Esophagus muscularis mucosa (tissue), 4 donors: ENCODE results near the gene SV2B. TPM values are rescaled to one million over a fixed set of nuclear protein-coding genes. Genes with fewer than 3 reads are reported as not detected.
A peak's percentile ranks its signal among the peaks of the same experiment; 100 is the strongest.

Experiments
- DNase-seq: peaks from one replicate; pipeline ENCODE4 v3.0.0-alpha.2; 2017; ENCODE audit errors: extremely low spot score
- H3K27ac ChIP-seq, 4 donors: fragments of 200-600 bp; sonication (generic); replicated peaks in 1 of 4; 1 replicate in 3 of 4; 2 replicates in 1 of 4; pipeline ENCODE4 v1.5.1; 2016 to 2019; ENCODE audit warnings: mild to moderate bottlenecking in 1 of 4
- H3K27me3 ChIP-seq, 4 donors: fragments of 200-600 bp; sonication (generic); one replicate each; pipeline versions ENCODE4 v1.5.1 to v1.6.0; 2016 to 2019
- H3K36me3 ChIP-seq, 4 donors: fragments of 200-600 bp; sonication (generic); one replicate each; pipeline ENCODE4 v1.5.1; 2016 to 2019
- H3K4me1 ChIP-seq, 4 donors: fragments of 200-600 bp; sonication (generic); one replicate each; pipeline ENCODE4 v1.5.1; 2016 to 2019
- H3K4me3 ChIP-seq, 4 donors: fragments of 200-600 bp; sonication (generic); 1 replicate in 2 of 4; 2 replicates in 2 of 4; pipeline ENCODE4 v1.5.1; 2016 to 2019; ENCODE audit warnings: mild to moderate bottlenecking in 4 of 4, moderate library complexity in 1 of 4
- H3K9me3 ChIP-seq, 4 donors: fragments of 200-600 bp; sonication (generic); 1 replicate in 3 of 4; 2 replicates in 1 of 4; pipeline ENCODE4 v1.5.1; 2016 to 2019
- EP300 ChIP-seq: sonication (generic); formaldehyde crosslinking; IDR thresholded peaks from one replicate; pipeline ENCODE4 v1.6.1; 2017; ENCODE audit warnings: antibody characterized with exemption
- POLR2A ChIP-seq: fragments of 450-650 bp; IDR thresholded peaks from one replicate; pipeline ENCODE4 v1.6.1; 2017; ENCODE audit warnings: antibody characterized with exemption, moderate library complexity, mild to moderate bottlenecking, low read depth
- POLR2AphosphoS5 ChIP-seq, 2 donors: sonication (generic); formaldehyde crosslinking; IDR thresholded peaks; one replicate each; pipeline ENCODE4 v1.6.1; 2017; ENCODE audit warnings: antibody characterized with exemption in 2 of 2
- WGBS: methylation state at CpG from one replicate; pipeline ENCODE4 v1.1.5; 2018; 5-methylcytosine and 5-hydroxymethylcytosine counted together
- intact Hi-C: fragments of 100-400 bp; cut with DNase I; formaldehyde crosslinking; loops from one replicate; pipeline ENCODE4 v1.15.1; 2023
- total RNA-seq, 4 donors: library from RNA; depleted of rRNA; stranded (reverse); fragments of >200 nt; gene quantifications; one replicate each; pipeline versions ENCODE4 v1.1.0 to v1.2.1, GENCODE V29; 2016
- TF ChIP-seq, protein P1 (sequence below), 3 experiments: fragments of 200-600 bp in 2 of 3; fragments of 450-650 bp in 1 of 3; sonication (generic) in 2 of 3; IDR thresholded peaks; one replicate each; pipeline ENCODE4 v1.5.1; 2017 to 2019; ENCODE audit warnings: antibody characterized with exemption in 3 of 3, mild to moderate bottlenecking in 2 of 3, moderate library complexity in 1 of 3

SV2B gene
- total RNA-seq, 4 donors from 2014 or later = 1.9 to 3.0 (median 2.1) TPM

- WGBS = 67% methylated on average over 8 of the region's 9 CpGs
- no peak overlapping the region for H3K27ac ChIP-seq
- H3K4me1 ChIP-seq = no peaks in the 10 kb centered on the region
- H3K4me3 ChIP-seq = no peak overlapping the region
- no peak for DNase-seq
- H3K36me3 ChIP-seq = no peaks in the 10 kb centered on the region
- peaks cover 0 to 6% (median 2%) of the 10 kb centered on the region in 4 donors for H3K9me3 ChIP-seq
- intact Hi-C loops = no loop called here
- TF ChIP-seq EP300 (no peak), POLR2AphosphoS5 (IDR thresholded peaks at IDR 0.05) (no peak), POLR2A (no peak)
- TF ChIP-seq, protein P1, sequence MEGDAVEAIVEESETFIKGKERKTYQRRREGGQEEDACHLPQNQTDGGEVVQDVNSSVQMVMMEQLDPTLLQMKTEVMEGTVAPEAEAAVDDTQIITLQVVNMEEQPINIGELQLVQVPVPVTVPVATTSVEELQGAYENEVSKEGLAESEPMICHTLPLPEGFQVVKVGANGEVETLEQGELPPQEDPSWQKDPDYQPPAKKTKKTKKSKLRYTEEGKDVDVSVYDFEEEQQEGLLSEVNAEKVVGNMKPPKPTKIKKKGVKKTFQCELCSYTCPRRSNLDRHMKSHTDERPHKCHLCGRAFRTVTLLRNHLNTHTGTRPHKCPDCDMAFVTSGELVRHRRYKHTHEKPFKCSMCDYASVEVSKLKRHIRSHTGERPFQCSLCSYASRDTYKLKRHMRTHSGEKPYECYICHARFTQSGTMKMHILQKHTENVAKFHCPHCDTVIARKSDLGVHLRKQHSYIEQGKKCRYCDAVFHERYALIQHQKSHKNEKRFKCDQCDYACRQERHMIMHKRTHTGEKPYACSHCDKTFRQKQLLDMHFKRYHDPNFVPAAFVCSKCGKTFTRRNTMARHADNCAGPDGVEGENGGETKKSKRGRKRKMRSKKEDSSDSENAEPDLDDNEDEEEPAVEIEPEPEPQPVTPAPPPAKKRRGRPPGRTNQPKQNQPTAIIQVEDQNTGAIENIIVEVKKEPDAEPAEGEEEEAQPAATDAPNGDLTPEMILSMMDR (IDR thresholded peaks at IDR 0.05) = no peak
- peaks cover 0 to 13% (median 0%) of the 10 kb centered on the region in 4 donors for H3K27me3 ChIP-seq
Measured at GRCh38 chr15:91136386-91136923, 36.4 kb downstream of the SV2B start.

DNA sequence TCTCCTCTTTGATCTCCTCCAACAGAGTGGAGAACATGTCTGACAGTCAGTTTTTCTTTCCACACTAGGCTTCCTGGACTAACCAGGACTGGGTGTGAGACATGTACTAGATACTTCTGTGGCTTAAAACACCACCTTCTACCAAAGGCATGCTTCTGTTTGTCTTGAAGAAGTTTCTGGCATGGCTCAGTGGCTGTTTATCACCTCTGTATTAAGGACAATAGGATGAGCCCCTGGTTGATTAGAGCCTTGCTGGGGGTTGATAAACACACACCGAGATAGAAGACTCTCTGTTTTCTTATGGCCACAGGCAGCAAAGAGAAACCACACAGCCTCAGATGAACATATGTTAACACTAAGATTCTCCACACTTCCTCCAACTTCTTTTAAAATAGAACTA lies 40.5 kb downstream of the SV2B start:
- DNase-seq = no peak
- TF ChIP-seq, protein P1 (IDR thresholded peaks at IDR 0.05) = no peak
- TF ChIP-seq POLR2AphosphoS5 (IDR thresholded peaks at IDR 0.05) (no peak), EP300 (no peak), POLR2A (no peak)
- Histone ChIP-seq H3K36me3 (no peaks in the 10 kb centered on the region), H3K9me3 (peaks cover 0 to 6% (median 2%) of the 10 kb centered on the region in 4 donors), H3K27me3 (peaks cover 0 to 11% (median 0%) of the 10 kb centered on the region in 4 donors), H3K4me3 (no peak overlapping the region), H3K27ac (no peak overlapping the region), H3K4me1 (peaks cover 0 to 3% (median 0%) of the 10 kb centered on the region in 4 donors)
- 65% methylated on average over 1 of the region's 1 CpG for WGBS
- intact Hi-C loops = no loop called here

- Histone ChIP-seq H3K27ac (no peak overlapping the region), H3K27me3 (peaks cover 0 to 8% (median 0%) of the 10 kb centered on the region in 4 donors), H3K36me3 (no peaks in the 10 kb centered on the region), H3K4me3 (no peak overlapping the region), H3K9me3 (peaks cover 0 to 6% (median 2%) of the 10 kb centered on the region in 4 donors), H3K4me1 (peaks cover 0 to 3% (median 0%) of the 10 kb centered on the region in 4 donors)
- peak; percentile 72 for DNase-seq
- 66% methylated on average over 4 of the region's 4 CpGs for WGBS
- intact Hi-C loops = no loop called here
- no peak for TF ChIP-seq POLR2AphosphoS5 (IDR thresholded peaks at IDR 0.05)
- no peak for TF ChIP-seq EP300
- TF ChIP-seq, protein P1 (IDR thresholded peaks at IDR 0.05) = no peak
- TF ChIP-seq POLR2A = no peak
Measured at GRCh38 chr15:91141097-91141496, 41.0 kb downstream of the SV2B start.

DNA sequence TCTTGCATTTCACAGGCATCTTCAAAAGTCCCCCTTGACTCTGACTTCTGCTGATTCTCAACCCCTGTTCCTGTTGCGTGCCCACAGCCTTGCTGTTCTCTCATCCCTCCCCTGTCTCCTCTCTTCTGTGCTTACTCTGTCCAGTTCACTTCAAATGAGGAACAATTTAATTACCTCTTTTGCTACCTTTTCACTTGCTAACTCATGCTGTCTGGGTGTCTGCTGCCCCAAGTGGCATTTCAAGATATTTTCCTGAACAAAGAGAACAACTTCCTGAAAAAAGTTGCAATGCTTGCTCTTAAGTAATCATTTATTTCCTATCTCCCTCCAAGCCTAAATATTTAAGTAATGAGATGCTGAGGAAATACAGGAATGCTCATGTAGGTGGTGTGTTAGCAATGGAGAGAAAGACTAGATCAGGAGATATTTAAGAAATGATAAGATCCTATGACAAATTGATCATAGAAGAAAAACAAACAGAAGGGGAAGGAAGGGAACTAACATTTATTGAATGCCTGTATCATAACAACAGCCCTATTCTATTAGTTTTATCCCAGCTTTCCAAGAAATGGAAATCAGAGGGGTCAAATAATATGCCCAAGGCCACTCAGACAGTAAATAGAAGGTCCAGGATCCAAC lies 42.2 kb downstream of the SV2B start:
- 81% methylated on average over 1 of the region's 1 CpG for WGBS
- H3K36me3 ChIP-seq = no peaks in the 10 kb centered on the region
- H3K27me3 ChIP-seq = no peaks in the 10 kb centered on the region
- H3K9me3 ChIP-seq = peaks cover 0 to 6% (median 2%) of the 10 kb centered on the region in 4 donors
- no peak for DNase-seq
- intact Hi-C loops = no loop called here
- no peak overlapping the region for H3K4me3 ChIP-seq
- TF ChIP-seq POLR2AphosphoS5 (IDR thresholded peaks at IDR 0.05) (no peak), POLR2A (no peak), EP300 (no peak)
- TF ChIP-seq, protein P1 (IDR thresholded peaks at IDR 0.05) = peak in 1 of 3 experiments; percentile 23
- H3K27ac ChIP-seq = no peak overlapping the region
- peaks cover 0 to 3% (median 0%) of the 10 kb centered on the region in 4 donors for H3K4me1 ChIP-seq
